ENCODE measurements around the gene CAPN5. TPM values are rescaled to one million over a fixed set of nuclear protein-coding genes. Genes with fewer than 3 reads are reported as not detected.

Gene CAPN5
- total and polyA plus RNA-seq, 4 donors: 6.5 to 25.8 (median 18.2) TPM

GRCh38 chr11:77088236-77089003, 21.6 kb downstream of the CAPN5 start:
- H3K9ac ChIP-seq (ENCODE audit: low read depth in 1 of 2, low read length in 2 of 2): no peak overlapping the region
- no peak for DNase-seq (ENCODE audit: low spot score)
- H3K9me3 ChIP-seq (ENCODE audit: control insufficient read depth in 4 of 4, low read length in 3 of 4): no peaks in the 10 kb centered on the region
- H3K4me1 ChIP-seq (ENCODE audit: control insufficient read depth in 4 of 4, insufficient read depth in 4 of 4, low read length in 3 of 4): peaks cover 23 to 76% (median 62%) of the 10 kb centered on the region in 4 donors
- H3K36me3 ChIP-seq (ENCODE audit: control insufficient read depth in 4 of 4, insufficient read depth in 3 of 4, low read depth in 1 of 4, low read length in 3 of 4): peaks cover 0 to 1% (median under 1%) of the 10 kb centered on the region in 4 donors
- no peak overlapping the region for H3K4me3 ChIP-seq (ENCODE audit: low read depth in 1 of 3, low read length in 3 of 3)
- 74% methylated on average over 11 of the region's 11 CpGs for WGBS
- H3K27me3 ChIP-seq (ENCODE audit: control insufficient read depth in 4 of 4, insufficient read depth in 4 of 4, low read length in 3 of 4): no peaks in the 10 kb centered on the region
- TF ChIP-seq HNF4A (conservative IDR thresholded peaks at IDR 0.05): no peak
- no peak for TF ChIP-seq GABPA (IDR thresholded peaks at IDR 0.05 in 1 of 2, conservative IDR thresholded peaks at IDR 0.05 in 1 of 2)
- no peak for TF ChIP-seq ZBTB33 (IDR thresholded peaks at IDR 0.05)
- TF ChIP-seq TAF1 (conservative IDR thresholded peaks at IDR 0.05): no peak
- TF ChIP-seq, protein P1, sequence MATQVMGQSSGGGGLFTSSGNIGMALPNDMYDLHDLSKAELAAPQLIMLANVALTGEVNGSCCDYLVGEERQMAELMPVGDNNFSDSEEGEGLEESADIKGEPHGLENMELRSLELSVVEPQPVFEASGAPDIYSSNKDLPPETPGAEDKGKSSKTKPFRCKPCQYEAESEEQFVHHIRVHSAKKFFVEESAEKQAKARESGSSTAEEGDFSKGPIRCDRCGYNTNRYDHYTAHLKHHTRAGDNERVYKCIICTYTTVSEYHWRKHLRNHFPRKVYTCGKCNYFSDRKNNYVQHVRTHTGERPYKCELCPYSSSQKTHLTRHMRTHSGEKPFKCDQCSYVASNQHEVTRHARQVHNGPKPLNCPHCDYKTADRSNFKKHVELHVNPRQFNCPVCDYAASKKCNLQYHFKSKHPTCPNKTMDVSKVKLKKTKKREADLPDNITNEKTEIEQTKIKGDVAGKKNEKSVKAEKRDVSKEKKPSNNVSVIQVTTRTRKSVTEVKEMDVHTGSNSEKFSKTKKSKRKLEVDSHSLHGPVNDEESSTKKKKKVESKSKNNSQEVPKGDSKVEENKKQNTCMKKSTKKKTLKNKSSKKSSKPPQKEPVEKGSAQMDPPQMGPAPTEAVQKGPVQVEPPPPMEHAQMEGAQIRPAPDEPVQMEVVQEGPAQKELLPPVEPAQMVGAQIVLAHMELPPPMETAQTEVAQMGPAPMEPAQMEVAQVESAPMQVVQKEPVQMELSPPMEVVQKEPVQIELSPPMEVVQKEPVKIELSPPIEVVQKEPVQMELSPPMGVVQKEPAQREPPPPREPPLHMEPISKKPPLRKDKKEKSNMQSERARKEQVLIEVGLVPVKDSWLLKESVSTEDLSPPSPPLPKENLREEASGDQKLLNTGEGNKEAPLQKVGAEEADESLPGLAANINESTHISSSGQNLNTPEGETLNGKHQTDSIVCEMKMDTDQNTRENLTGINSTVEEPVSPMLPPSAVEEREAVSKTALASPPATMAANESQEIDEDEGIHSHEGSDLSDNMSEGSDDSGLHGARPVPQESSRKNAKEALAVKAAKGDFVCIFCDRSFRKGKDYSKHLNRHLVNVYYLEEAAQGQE (IDR thresholded peaks at IDR 0.05): no peak
- no peak for TF ChIP-seq FOXA1 (IDR thresholded peaks at IDR 0.05)
- no peak for TF ChIP-seq RAD21 (IDR thresholded peaks at IDR 0.05)
- no peak for TF ChIP-seq FOXA2 (IDR thresholded peaks at IDR 0.05)
- no peak for TF ChIP-seq YY1 (IDR thresholded peaks at IDR 0.05)
- TF ChIP-seq ATF3 (IDR thresholded peaks at IDR 0.05): no peak
- TF ChIP-seq, protein P2, sequence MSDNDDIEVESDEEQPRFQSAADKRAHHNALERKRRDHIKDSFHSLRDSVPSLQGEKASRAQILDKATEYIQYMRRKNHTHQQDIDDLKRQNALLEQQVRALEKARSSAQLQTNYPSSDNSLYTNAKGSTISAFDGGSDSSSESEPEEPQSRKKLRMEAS (IDR thresholded peaks at IDR 0.05): no peak
- TF ChIP-seq EGR1 (IDR thresholded peaks at IDR 0.05; ENCODE audit: low read depth in 2 of 2): no peak
- no peak for TF ChIP-seq SP1 (IDR thresholded peaks at IDR 0.05)
- no peak for TF ChIP-seq JUND (IDR thresholded peaks at IDR 0.05)
- no peak for TF ChIP-seq NR2F2 (IDR thresholded peaks at IDR 0.05)
- no peak for TF ChIP-seq CTCF (IDR thresholded peaks at IDR 0.05; ENCODE audit: low read depth, low read length, missing input control)
- no peak for TF ChIP-seq RXRA (IDR thresholded peaks at IDR 0.05)
- no peak for TF ChIP-seq HNF4G (IDR thresholded peaks at IDR 0.05)
- H3K27ac ChIP-seq (ENCODE audit: low read depth in 1 of 2, low read length in 2 of 2): peak overlapping the region; percentile 14 to 76

Data from liver (tissue), 9 donors.